GM12873 (cell line): ENCODE results near the gene FAM170B.

ENCODE experiments used
- TF ChIP-seq, protein P1 (sequence below): IDR thresholded peaks from 2 replicates; pipeline ENCODE4 v1.5.1; 2012; ENCODE audit warnings: low read depth, mild to moderate bottlenecking, moderate library complexity, low read length, control low read depth; ENCODE audit not compliant: insufficient read depth; ENCODE audit errors: missing control alignments

FAM170B gene

DNA sequence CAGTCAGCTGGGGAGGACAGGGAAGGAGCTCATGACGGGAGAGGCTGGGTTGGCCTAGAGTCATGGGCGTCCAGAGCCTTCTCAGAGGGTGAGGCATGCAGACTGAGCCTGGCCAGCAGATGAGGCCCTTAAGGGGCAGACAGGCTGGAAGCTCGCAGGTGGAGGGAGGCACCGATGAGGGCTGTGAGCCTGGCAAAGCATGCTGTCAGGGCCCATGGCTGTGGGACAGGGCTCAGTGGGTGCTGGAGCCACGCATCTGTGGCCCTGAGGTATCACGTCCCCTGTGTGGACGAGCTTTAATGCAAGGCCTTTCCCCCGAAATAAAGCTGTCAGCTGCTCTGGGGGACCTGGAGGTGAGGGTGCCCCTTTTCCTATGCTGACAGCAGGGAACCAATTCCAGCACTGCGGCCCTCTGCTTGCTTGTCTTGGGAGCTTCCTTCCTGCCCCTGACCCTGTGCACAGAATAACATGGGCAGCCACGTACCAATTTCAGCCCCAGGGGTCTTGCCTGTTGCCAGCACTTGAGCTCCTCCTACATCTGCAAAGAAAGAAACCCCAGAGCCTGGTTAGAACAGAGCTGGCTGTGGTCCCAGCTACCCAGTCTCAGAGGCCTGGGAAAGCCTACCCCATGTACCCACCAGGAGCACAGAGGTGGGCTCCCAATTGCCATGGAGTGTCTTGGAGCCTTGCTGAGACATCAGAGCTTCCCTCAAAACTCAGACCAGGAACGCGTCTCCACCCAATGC, 33.8 kb upstream of the FAM170B start:
- TF ChIP-seq, protein P1, sequence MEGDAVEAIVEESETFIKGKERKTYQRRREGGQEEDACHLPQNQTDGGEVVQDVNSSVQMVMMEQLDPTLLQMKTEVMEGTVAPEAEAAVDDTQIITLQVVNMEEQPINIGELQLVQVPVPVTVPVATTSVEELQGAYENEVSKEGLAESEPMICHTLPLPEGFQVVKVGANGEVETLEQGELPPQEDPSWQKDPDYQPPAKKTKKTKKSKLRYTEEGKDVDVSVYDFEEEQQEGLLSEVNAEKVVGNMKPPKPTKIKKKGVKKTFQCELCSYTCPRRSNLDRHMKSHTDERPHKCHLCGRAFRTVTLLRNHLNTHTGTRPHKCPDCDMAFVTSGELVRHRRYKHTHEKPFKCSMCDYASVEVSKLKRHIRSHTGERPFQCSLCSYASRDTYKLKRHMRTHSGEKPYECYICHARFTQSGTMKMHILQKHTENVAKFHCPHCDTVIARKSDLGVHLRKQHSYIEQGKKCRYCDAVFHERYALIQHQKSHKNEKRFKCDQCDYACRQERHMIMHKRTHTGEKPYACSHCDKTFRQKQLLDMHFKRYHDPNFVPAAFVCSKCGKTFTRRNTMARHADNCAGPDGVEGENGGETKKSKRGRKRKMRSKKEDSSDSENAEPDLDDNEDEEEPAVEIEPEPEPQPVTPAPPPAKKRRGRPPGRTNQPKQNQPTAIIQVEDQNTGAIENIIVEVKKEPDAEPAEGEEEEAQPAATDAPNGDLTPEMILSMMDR = no peak

DNA sequence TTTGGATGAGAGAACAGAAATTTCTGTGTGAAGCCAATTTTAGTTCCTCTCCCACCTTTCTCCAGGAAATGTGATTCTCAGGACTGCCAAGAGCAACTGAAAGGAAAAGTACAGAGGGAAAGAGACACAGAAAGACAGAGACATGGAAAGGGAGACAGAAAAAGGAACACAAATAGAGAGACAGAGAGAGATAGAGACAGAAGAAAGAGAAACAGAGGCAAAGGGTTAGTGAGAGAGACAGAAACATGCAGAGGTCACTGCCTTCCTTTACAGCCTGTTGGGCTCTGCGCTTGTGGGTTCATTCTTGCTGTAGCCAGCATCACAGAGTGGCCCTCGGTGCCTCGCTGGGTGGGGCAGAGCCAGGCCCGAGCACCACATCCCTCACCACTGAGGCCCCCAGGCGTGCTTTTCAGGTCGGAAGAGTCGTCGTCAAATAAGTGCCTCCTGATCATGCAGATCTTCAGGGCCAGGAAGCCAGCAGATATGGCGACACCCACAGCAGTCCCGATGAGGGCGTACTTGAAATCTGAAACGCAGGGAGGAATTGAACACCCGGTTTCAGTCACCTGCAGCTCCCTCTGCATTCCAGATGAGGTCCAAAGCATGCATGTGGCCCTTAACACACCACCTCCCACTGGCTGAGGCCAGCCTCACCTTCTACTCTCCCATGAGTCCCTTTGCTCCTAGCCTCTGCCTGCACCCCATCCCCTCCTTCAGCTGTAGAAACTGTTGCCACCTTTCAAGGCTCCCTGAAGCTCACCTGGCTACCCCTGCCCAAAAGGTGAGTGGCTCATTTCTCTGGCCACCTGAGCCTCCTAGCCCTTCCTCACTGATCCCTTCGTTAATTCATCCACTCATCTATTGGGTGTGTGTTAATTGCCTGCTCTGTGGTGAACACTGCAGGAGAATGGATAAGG, 32.9 kb upstream of the FAM170B start:
- TF ChIP-seq, protein P1 = no peak

DNA sequence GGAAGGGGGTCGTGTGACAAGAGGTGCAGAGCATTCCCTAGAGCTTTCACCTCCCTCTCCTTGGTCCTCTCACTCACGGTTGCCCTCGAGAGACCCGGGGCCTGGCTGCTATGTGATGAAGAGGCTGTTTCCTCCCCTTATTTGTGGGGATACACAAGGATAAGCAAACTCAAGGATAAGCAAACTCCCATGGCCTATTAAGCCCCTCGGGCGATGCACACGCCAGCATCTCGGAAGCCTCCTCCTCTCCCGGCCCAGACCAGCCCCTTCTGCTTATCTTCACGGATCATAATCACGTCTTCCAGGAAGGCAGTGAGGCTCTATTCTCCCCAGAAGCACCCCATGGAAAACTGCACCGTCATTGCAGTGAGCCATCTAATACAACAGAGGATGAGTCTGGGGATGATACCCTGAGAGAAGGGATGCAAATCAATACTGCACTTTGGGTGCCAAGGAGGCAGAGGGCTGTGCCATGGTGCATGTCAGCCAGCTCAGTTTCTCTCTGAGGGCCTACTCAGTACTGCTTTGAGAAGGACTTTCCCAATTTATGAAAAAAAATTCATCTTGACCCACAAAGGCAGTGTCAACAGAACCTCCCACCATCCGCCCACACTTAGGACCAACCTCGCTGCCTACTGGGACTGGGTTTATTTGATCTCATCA, 32.1 kb upstream of the FAM170B start:
- TF ChIP-seq, protein P1 = no peak

DNA sequence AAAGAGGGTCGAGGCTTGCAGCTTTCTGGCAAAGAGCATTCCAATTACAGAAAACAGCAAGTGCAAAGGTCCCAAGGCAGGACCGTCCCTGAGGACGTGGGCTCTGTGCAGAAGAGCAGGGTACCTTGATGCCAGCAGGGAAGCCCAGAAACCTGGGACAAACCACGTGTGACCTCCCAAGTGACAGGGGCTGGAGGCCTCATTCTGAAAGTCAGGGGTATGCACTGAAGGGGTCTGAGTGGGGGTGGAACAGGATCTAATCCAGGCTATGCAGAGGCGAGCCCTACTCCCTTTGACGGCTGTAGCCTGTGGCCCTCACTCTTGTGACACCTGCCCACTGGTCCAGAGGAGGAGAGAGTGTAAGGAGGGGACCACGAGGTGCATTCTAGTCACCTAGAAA, 31.4 kb upstream of the FAM170B start:
- TF ChIP-seq, protein P1 = no peak

DNA sequence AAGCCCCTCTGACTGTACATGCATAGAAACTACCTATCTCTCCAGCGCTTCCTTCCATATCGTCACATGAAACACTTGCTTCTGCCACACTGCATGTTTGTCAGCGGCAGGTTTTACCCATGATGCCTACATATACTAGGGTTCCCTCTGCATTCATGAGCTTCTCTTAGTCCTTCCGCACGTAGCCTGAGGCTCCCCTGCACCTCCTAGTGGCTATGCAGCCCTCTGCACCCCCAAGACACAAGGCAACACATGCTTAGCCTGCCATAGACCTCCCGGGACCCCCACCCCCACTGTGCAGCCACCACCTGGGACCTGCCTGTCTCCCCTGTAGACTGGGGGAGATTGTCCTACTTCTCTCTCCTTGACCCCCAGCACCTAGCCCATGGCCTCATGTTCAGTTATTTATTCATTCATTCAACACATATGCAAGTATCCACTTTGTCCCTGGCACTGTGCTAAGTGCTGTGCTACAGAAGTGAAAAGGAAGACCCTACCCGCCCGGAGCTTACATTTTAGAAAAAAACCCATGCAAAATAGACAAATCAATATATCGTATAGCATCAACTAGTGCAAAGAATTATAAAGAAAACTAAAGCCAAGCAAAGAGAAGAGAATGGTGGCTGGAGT, 30.9 kb upstream of the FAM170B start:
- TF ChIP-seq, protein P1 = peak; percentile 95

DNA sequence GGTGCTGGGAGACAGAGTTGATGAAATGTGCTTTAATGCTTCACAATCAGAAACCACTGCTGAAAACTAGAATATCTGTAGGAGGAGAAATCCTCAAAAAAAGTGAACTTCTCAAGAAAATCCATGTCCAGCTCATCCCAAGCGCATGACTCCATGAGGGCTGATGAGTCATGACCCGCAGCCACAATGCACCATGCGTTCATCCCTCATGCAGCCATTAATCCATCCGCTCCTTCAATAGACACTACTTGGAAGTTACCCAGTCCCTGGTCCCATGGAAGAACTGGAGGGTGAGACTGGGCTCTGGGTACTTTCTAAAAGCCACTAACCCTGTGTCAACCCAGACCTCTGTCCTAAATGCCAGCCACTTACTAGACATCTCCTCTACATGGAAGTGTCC, 29.9 kb upstream of the FAM170B start:
- TF ChIP-seq, protein P1 = no peak
